ENCODE data around the gene REM2.

DNA sequence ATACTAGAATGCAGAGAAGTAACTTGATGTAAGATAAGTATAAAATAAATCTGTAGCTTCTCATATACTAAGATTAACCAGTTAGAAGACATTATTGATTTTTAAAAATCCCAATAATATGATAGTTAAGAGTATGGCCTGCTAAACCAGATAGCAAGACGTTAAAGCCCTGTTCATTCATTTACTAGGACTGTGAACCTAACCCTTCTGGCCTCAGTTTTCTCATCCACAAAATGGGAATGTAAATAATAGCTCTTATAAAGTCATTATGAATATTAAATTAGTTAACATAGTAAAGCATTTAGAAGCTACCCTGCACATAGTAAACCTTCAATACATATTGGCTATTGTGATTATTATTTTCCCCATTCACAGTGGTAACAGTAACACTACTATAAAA, 52.1 kb downstream of the REM2 start:
- TF ChIP-seq, protein P1, sequence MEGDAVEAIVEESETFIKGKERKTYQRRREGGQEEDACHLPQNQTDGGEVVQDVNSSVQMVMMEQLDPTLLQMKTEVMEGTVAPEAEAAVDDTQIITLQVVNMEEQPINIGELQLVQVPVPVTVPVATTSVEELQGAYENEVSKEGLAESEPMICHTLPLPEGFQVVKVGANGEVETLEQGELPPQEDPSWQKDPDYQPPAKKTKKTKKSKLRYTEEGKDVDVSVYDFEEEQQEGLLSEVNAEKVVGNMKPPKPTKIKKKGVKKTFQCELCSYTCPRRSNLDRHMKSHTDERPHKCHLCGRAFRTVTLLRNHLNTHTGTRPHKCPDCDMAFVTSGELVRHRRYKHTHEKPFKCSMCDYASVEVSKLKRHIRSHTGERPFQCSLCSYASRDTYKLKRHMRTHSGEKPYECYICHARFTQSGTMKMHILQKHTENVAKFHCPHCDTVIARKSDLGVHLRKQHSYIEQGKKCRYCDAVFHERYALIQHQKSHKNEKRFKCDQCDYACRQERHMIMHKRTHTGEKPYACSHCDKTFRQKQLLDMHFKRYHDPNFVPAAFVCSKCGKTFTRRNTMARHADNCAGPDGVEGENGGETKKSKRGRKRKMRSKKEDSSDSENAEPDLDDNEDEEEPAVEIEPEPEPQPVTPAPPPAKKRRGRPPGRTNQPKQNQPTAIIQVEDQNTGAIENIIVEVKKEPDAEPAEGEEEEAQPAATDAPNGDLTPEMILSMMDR (IDR thresholded peaks at IDR 0.05; ENCODE audit: insufficient read depth, low read depth, low read length) = no peak
- TF ChIP-seq EZH2 (IDR thresholded peaks at IDR 0.05; ENCODE audit: insufficient read depth, low read length) = no peak
